T-cell (primary cell): ENCODE results near the gene PLEKHA8. TPM values are rescaled to one million over a fixed set of nuclear protein-coding genes. Genes with fewer than 3 reads are reported as not detected.

Experiments
- ATAC-seq, 4 experiments: fragments of 200-7000 bp in 3 of 4; fragments of 150-1000 bp in 1 of 4; cut with Tn5 transposase; replicated peaks in 1 of 4; 1 replicate in 3 of 4; 2 replicates in 1 of 4; pipeline ENCODE4 v1.10.0; 2021; ENCODE audit warnings: moderate library complexity in 3 of 4, mild to moderate bottlenecking in 2 of 4, moderate number of reproducible peaks in 1 of 4
- CTCF ChIA-PET, 2 donors: fragments of 300-600 bp; sonication (Branson Sonifier 250); formaldehyde crosslinking; loops; one replicate each; lab custom pipeline; 2022; ENCODE audit warnings: antibody characterized with exemption in 2 of 2; lab: Charles Lee
- POLR2A ChIA-PET, 2 donors: fragments of 300-600 bp; sonication (Branson Sonifier 250); formaldehyde crosslinking; loops; one replicate each; lab custom pipeline; 2022; ENCODE audit warnings: antibody characterized with exemption in 2 of 2; lab: Charles Lee
- DNase-seq, 35 experiments: peaks; one replicate each; pipeline versions ENCODE4 v3.0.0 to v3.0.0-alpha.2; 2013 to 2023
- H3K27ac ChIP-seq: one replicate; pipeline ENCODE4 v1.5.1; 2013; ENCODE audit warnings: low read length
- H3K27me3 ChIP-seq, 2 experiments: replicated peaks in 1 of 2; 1 replicate in 1 of 2; 2 replicates in 1 of 2; pipeline versions ENCODE4 v1.6.1 to v1.7.0; 2013; ENCODE audit warnings: low read length in 1 of 2, mixed read lengths in 1 of 2; ENCODE audit not compliant: control insufficient read depth in 2 of 2, insufficient read depth in 2 of 2; ENCODE audit errors: extremely low read depth in 1 of 2
- H3K36me3 ChIP-seq, 2 donors: 1 replicate in 1 of 2; 2 replicates in 1 of 2; pipeline versions ENCODE4 v1.6.1 to v1.7.0; 2013; ENCODE audit warnings: low read length in 1 of 2; ENCODE audit not compliant: control insufficient read depth in 2 of 2, insufficient read depth in 1 of 2; ENCODE audit errors: extremely low read depth in 1 of 2
- H3K4me1 ChIP-seq, 2 experiments: 1 replicate in 1 of 2; 2 replicates in 1 of 2; pipeline versions ENCODE4 v1.6.1 to v1.7.0; 2013; ENCODE audit warnings: low read length in 2 of 2, mixed read lengths in 1 of 2; ENCODE audit not compliant: insufficient read depth in 2 of 2, control insufficient read depth in 1 of 2; ENCODE audit errors: extremely low read depth in 1 of 2
- H3K4me3 ChIP-seq, 2 donors: 1 replicate in 1 of 2; 2 replicates in 1 of 2; pipeline versions ENCODE4 v1.5.1 to v1.7.0; 2013; ENCODE audit warnings: mild to moderate bottlenecking in 2 of 2, low read length in 1 of 2, moderate library complexity in 1 of 2; ENCODE audit not compliant: control insufficient read depth in 1 of 2; ENCODE audit errors: extremely low read depth in 1 of 2
- H3K9me3 ChIP-seq: 2 replicates; pipeline ENCODE4 v1.7.0; 2013
- H3K27ac Mint-ChIP-seq, 2 donors: one replicate each; pipeline ENCODE4 v1.8.0; 2020 to 2021; ENCODE audit warnings: mild to moderate bottlenecking in 2 of 2, mixed read lengths in 2 of 2
- H3K27me3 Mint-ChIP-seq, 2 donors: one replicate each; pipeline ENCODE4 v1.8.0; 2021 to 2022; ENCODE audit warnings: mixed read lengths in 2 of 2
- H3K36me3 Mint-ChIP-seq: one replicate; pipeline ENCODE4 v1.8.0; 2021; ENCODE audit warnings: mixed read lengths
- H3K4me1 Mint-ChIP-seq, 3 donors: one replicate each; pipeline ENCODE4 v1.8.0; 2020 to 2022; ENCODE audit warnings: mixed read lengths in 3 of 3, mild to moderate bottlenecking in 1 of 3
- H3K4me3 Mint-ChIP-seq, 3 donors: one replicate each; pipeline ENCODE4 v1.8.0; 2020 to 2022; ENCODE audit warnings: mild to moderate bottlenecking in 3 of 3, mixed read lengths in 3 of 3, moderate library complexity in 3 of 3
- H3K9me3 Mint-ChIP-seq, 3 donors: one replicate each; pipeline ENCODE4 v1.8.0; 2020 to 2022; ENCODE audit warnings: mixed read lengths in 3 of 3
- WGBS: methylation state at CpG from one replicate; pipeline ENCODE4 v1.1.5; 2013; ENCODE audit warnings: missing lambda C conversion rate; ENCODE audit not compliant: insufficient coverage; 5-methylcytosine and 5-hydroxymethylcytosine counted together
- total RNA-seq, 35 experiments: library from RNA in 6 of 35; stranded (reverse) in 6 of 35; fragments of 120-200 nt in 1 of 35; gene quantifications; one replicate each; pipeline versions ENCODE4 v1.2.1 to v1.2.4 and lab custom pipeline; 2013 to 2026

PLEKHA8 gene
- total RNA-seq, 5 donors from 2014 or later (not counting 1 experiment from before 2014, with no cell fraction given): 8.6 to 11.2 (median 9.9) TPM

GRCh38 chr7:30034501-30034900 lies 6.3 kb downstream of the PLEKHA8 start:
- Mint-ChIP-seq H3K9me3 (no peaks in the 10 kb centered on the region), H3K27me3 (no peaks in the 10 kb centered on the region), H3K4me1 (peaks cover 8 to 14% (median 13%) of the 10 kb centered on the region in 3 donors), H3K27ac (no peak overlapping the region), H3K36me3 (peaks cover 11% of the 10 kb centered on the region), H3K4me3 (no peak overlapping the region)
- ATAC-seq (no peak), DNase-seq (no peak)
- Histone ChIP-seq H3K27me3 (no peaks in the 10 kb centered on the region), H3K4me3 (no peak overlapping the region), H3K4me1 (peaks cover 4% of the 10 kb centered on the region in 2 experiments), H3K9me3 (no peaks in the 10 kb centered on the region), H3K27ac (no peak overlapping the region), H3K36me3 (no peaks in the 10 kb centered on the region)
- WGBS: 100% methylated on average over 2 of the region's 3 CpGs
- ChIA-PET CTCF (interaction anchor here (0.6 to 0.9 kb wide), 2 partner anchors 27 to 951 kb away, joined by 3 to 5 read pairs; no protein-coding TSS in a partner anchor), POLR2A (no interaction called here)

- H3K27me3 ChIP-seq: no peaks in the 10 kb centered on the region
- H3K4me3 Mint-ChIP-seq: no peak overlapping the region
- no peaks in the 10 kb centered on the region for H3K9me3 ChIP-seq
- H3K27me3 Mint-ChIP-seq: no peaks in the 10 kb centered on the region
- H3K27ac Mint-ChIP-seq: no peak overlapping the region
- peaks cover 19 to 29% (median 24%) of the 10 kb centered on the region in 3 donors for H3K4me1 Mint-ChIP-seq
- ChIA-PET CTCF (interaction anchor here in 1 of 2 donors (0.6 kb wide), 1 partner anchor 276 kb away, joined by 4 read pairs; no protein-coding TSS in a partner anchor), POLR2A (interaction anchor here in 1 of 2 donors (0.5 kb wide), 1 partner anchor 280 kb away, joined by 4 read pairs; no protein-coding TSS in a partner anchor)
- no peaks in the 10 kb centered on the region for H3K9me3 Mint-ChIP-seq
- no peak overlapping the region for H3K27ac ChIP-seq
- ATAC-seq (no peak), DNase-seq (no peak)
- no peaks in the 10 kb centered on the region for H3K36me3 ChIP-seq
- no peak overlapping the region for H3K4me3 ChIP-seq
- peaks cover 0 to 5% of the 10 kb centered on the region in 2 experiments for H3K4me1 ChIP-seq
- 73% methylated on average over 2 of the region's 2 CpGs for WGBS
- peaks cover 11% of the 10 kb centered on the region for H3K36me3 Mint-ChIP-seq
Measured at GRCh38 chr7:30036220-30036619, 8.0 kb downstream of the PLEKHA8 start.

GRCh38 chr7:30038196-30038980 lies 10.2 kb downstream of the PLEKHA8 start:
- Histone ChIP-seq H3K36me3 (no peaks in the 10 kb centered on the region), H3K27ac (no peak overlapping the region), H3K9me3 (no peaks in the 10 kb centered on the region), H3K27me3 (no peaks in the 10 kb centered on the region), H3K4me1 (peaks cover 0 to 5% of the 10 kb centered on the region in 2 experiments), H3K4me3 (no peak overlapping the region)
- H3K27ac Mint-ChIP-seq: no peak overlapping the region
- no peak overlapping the region for H3K4me3 Mint-ChIP-seq
- H3K27me3 Mint-ChIP-seq: no peaks in the 10 kb centered on the region
- DNase-seq: no peak
- peaks cover 11% of the 10 kb centered on the region for H3K36me3 Mint-ChIP-seq
- no peaks in the 10 kb centered on the region for H3K9me3 Mint-ChIP-seq
- CTCF ChIA-PET: interaction anchor here in 1 of 2 donors (0.6 kb wide), 1 partner anchor 10 kb away, joined by 3 read pairs; no protein-coding TSS in a partner anchor
- ATAC-seq: no peak
- peaks cover 18 to 37% (median 20%) of the 10 kb centered on the region in 3 donors for H3K4me1 Mint-ChIP-seq
- no CpG with 5 or more reads among the region's 3 CpGs for WGBS
- POLR2A ChIA-PET: interaction anchor here in 1 of 2 donors (0.7 kb wide), 1 partner anchor 10 kb away, joined by 4 read pairs; no protein-coding TSS in a partner anchor

- no peak for DNase-seq
- Histone ChIP-seq H3K27me3 (no peaks in the 10 kb centered on the region), H3K4me3 (no peak overlapping the region), H3K9me3 (no peaks in the 10 kb centered on the region), H3K27ac (no peak overlapping the region), H3K4me1 (peaks cover 0 to 5% of the 10 kb centered on the region in 2 experiments), H3K36me3 (peaks cover 0 to 8% of the 10 kb centered on the region in 2 donors)
- H3K4me3 Mint-ChIP-seq: no peak overlapping the region
- no peaks in the 10 kb centered on the region for H3K9me3 Mint-ChIP-seq
- no peak for ATAC-seq
- POLR2A ChIA-PET: interaction anchor here (0.6 kb wide), 2 partner anchors 11 to 270 kb away, joined by 3 to 5 read pairs; no protein-coding TSS in a partner anchor
- no peaks in the 10 kb centered on the region for H3K27me3 Mint-ChIP-seq
- H3K36me3 Mint-ChIP-seq: peaks cover 11% of the 10 kb centered on the region
- H3K27ac Mint-ChIP-seq: no peak overlapping the region
- CTCF ChIA-PET: interaction anchor here in 1 of 2 donors (0.7 kb wide), 1 partner anchor 437 kb away, joined by 4 read pairs; no protein-coding TSS in a partner anchor
- peaks cover 18 to 36% (median 20%) of the 10 kb centered on the region in 3 donors for H3K4me1 Mint-ChIP-seq
Measured at GRCh38 chr7:30040938-30041337, 12.7 kb downstream of the PLEKHA8 start.

GRCh38 chr7:30041526-30042269 lies 13.5 kb downstream of the PLEKHA8 start:
- Histone ChIP-seq H3K27me3 (no peaks in the 10 kb centered on the region), H3K9me3 (no peaks in the 10 kb centered on the region), H3K4me1 (peaks cover 0 to 5% of the 10 kb centered on the region in 2 experiments), H3K4me3 (no peak overlapping the region), H3K36me3 (peaks cover 2 to 16% of the 10 kb centered on the region in 2 donors), H3K27ac (no peak overlapping the region)
- DNase-seq (no peak), ATAC-seq (no peak)
- Mint-ChIP-seq H3K27me3 (no peaks in the 10 kb centered on the region), H3K4me3 (no peak overlapping the region), H3K27ac (no peak overlapping the region), H3K9me3 (no peaks in the 10 kb centered on the region), H3K36me3 (peaks cover 19% of the 10 kb centered on the region), H3K4me1 (peaks cover 16 to 31% (median 20%) of the 10 kb centered on the region in 3 donors)
- ChIA-PET POLR2A (no interaction called here), CTCF (interaction anchor here in 1 of 2 donors (0.6 to 0.7 kb wide), 2 partner anchors 424 to 436 kb away, joined by 3 to 4 read pairs; no protein-coding TSS in a partner anchor)
- WGBS: 97% methylated on average over 2 of the region's 4 CpGs
